SJSA1 (cell line): ENCODE measurements around the gene SOX5. TPM values are rescaled to one million over a fixed set of nuclear protein-coding genes. Genes with fewer than 3 reads are reported as not detected.
A peak's percentile ranks its signal among the peaks of the same experiment; 100 is the strongest.

ENCODE experiments used
- DNase-seq, 2 experiments: peaks; one replicate each; pipeline ENCODE4 v3.0.0-alpha.2; 2015 to 2020; ENCODE audit warnings: low spot score in 2 of 2, low read depth in 1 of 2
- H3K27ac ChIP-seq: fragments of 250-450 bp; sonication (Bioruptor Pico); 2 replicates; pipeline ENCODE4 v1.5.1; 2020; ENCODE audit warnings: mild to moderate bottlenecking, moderate library complexity
- H3K27me3 ChIP-seq: fragments of 250-450 bp; sonication (Bioruptor Pico); replicated peaks from 2 replicates; pipeline ENCODE4 v1.5.1; 2020; ENCODE audit warnings: mild to moderate bottlenecking, moderate library complexity
- H3K36me3 ChIP-seq: fragments of 250-450 bp; sonication (Bioruptor Pico); 2 replicates; pipeline ENCODE4 v1.5.1; 2020; ENCODE audit warnings: mild to moderate bottlenecking
- H3K4me1 ChIP-seq: fragments of 250-450 bp; sonication (Bioruptor Pico); replicated peaks from 2 replicates; pipeline ENCODE4 v1.6.1; 2021; ENCODE audit warnings: mild to moderate bottlenecking
- H3K4me3 ChIP-seq: fragments of 250-450 bp; sonication (Bioruptor Pico); 2 replicates; pipeline ENCODE4 v1.5.1; 2020; ENCODE audit warnings: mild to moderate bottlenecking
- H3K9me3 ChIP-seq: fragments of 250-450 bp; sonication (Bioruptor Pico); replicated peaks from 2 replicates; pipeline ENCODE4 v1.5.1; 2020; ENCODE audit warnings: mild to moderate bottlenecking
- total RNA-seq: library from RNA; depleted of rRNA; stranded (reverse); fragments of >200 nt; shearing (Covaris generic); gene quantifications from 2 replicates; pipeline ENCODE4 v1.2.3, GENCODE V29; 2014

The SOX5 gene
- total RNA-seq, 1 experiment from 2014 or later = 5.0 TPM

DNA sequence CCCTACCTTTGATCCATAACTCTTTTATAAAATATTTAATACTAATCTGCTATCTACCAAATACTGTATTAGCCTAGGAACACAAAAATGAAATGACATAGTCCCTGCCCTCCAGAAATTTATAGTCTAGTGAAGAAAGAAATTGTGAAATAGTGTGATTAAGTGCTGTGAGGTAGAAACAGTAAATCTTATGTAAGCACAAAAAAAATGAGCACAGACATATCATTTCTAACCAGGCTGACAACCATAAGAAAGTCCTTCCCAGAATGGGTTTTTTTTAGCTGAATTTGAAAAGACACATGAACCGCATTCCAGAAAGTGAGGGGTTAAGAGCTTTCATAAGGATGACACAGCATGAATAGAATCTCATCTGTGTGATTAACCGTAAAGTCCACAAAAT is 145.9 kb downstream of the SOX5 start:
- H3K4me1 ChIP-seq = no peaks in the 10 kb centered on the region
- H3K36me3 ChIP-seq = no peaks in the 10 kb centered on the region
- H3K4me3 ChIP-seq = no peak overlapping the region
- no peaks in the 10 kb centered on the region for H3K9me3 ChIP-seq
- H3K27me3 ChIP-seq = no peaks in the 10 kb centered on the region
- no peak for DNase-seq
- no peak overlapping the region for H3K27ac ChIP-seq

DNA sequence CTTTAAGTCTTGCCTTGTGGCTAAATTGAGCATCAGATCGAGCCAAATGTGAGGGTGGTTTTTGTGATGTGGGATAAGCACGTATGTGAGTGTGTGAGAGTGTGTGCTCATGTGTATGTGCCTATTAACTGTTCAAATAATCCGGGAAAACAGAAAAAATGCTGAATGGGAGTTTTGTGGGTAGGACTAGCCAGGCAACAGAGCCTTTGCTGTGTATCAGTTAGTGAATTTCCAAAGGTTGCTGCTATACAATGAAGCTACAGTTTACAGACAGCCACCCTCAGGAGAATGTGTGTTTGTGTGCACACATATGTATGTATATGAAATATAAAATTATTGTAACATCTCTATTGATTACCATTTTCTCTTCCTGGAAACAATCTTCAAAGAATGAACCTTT is 154.0 kb downstream of the SOX5 start:
- Histone ChIP-seq H3K4me1 (no peaks in the 10 kb centered on the region), H3K36me3 (no peaks in the 10 kb centered on the region), H3K27ac (no peak overlapping the region), H3K9me3 (no peaks in the 10 kb centered on the region), H3K4me3 (no peak overlapping the region), H3K27me3 (no peaks in the 10 kb centered on the region)
- DNase-seq = no peak

DNA sequence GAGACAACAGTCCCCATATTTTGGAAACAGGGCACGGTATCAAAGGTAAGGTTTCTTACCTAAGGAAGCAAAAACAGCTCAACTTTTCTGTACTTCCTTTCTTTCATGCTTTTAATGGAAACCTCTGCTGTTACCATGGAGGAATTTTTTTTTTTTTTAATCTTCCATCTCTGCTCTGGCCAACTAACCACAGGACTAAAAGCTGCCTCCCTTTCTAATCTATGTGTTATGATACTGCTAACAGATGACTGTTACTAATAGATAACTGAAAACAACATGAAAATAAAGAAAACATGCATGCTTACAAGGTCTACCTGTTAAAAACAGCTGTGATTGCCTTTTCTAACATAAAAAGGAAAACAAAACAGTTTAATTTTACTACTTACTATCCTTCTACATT is 168.4 kb downstream of the SOX5 start:
- no peaks in the 10 kb centered on the region for H3K36me3 ChIP-seq
- DNase-seq = no peak
- no peaks in the 10 kb centered on the region for H3K27me3 ChIP-seq
- no peak overlapping the region for H3K27ac ChIP-seq
- H3K4me1 ChIP-seq = no peaks in the 10 kb centered on the region
- H3K4me3 ChIP-seq = no peak overlapping the region
- no peaks in the 10 kb centered on the region for H3K9me3 ChIP-seq

DNA sequence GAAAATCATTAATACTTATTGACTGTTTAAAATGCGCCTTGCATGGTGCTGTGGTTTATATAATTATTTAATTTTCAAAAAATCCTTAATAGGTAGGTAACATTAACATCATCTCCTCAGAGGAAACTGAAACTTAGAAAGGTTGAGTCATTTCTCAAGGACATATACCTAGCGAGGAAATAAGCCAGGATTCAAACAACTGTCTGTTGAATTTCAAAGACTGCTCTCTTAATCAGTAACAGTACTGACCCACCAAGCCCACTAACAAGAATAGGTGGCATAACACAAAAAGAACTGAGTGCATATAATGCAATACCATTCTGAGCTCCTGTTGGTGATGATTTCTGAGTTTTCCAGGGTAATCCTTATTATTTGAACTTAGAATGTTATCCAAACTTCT is 174.3 kb downstream of the SOX5 start:
- H3K27me3 ChIP-seq = no peaks in the 10 kb centered on the region
- no peak overlapping the region for H3K4me3 ChIP-seq
- H3K4me1 ChIP-seq = no peaks in the 10 kb centered on the region
- no peak for DNase-seq
- no peak overlapping the region for H3K27ac ChIP-seq
- no peaks in the 10 kb centered on the region for H3K9me3 ChIP-seq
- H3K36me3 ChIP-seq = no peaks in the 10 kb centered on the region

DNA sequence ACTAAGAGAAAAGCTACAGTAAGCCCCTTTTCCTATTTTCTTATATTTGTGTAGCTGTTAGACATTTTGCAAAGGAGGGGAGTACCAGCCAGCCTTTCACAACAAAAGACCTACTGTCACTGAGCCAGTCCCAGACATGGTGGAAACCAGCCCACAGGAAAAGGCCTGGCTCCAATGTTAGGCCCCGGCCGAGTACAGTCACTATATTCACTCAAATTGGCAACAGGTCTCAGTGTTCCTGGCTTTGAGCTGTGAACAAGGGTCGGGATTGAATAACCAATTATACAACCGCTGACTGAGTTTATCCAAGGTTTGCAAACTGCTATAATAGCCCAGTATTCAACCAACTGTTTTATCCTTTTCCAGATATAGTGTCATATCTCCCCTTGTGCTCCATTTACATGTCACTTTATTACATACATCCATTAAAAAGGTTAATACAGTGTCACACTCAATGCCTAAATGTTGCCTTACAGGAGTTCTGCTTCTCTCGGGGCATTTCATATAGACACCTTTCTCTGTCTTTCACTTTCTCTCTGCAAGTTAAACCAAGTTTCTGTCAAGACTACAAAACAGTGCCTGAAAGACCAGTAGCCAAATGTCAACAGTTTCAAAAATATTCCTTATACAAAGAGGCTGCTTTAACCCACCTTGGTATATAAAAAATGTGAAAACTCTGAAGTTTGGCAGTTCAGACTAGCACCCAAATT is 178.1 kb downstream of the SOX5 start:
- H3K9me3 ChIP-seq = no peaks in the 10 kb centered on the region

DNA sequence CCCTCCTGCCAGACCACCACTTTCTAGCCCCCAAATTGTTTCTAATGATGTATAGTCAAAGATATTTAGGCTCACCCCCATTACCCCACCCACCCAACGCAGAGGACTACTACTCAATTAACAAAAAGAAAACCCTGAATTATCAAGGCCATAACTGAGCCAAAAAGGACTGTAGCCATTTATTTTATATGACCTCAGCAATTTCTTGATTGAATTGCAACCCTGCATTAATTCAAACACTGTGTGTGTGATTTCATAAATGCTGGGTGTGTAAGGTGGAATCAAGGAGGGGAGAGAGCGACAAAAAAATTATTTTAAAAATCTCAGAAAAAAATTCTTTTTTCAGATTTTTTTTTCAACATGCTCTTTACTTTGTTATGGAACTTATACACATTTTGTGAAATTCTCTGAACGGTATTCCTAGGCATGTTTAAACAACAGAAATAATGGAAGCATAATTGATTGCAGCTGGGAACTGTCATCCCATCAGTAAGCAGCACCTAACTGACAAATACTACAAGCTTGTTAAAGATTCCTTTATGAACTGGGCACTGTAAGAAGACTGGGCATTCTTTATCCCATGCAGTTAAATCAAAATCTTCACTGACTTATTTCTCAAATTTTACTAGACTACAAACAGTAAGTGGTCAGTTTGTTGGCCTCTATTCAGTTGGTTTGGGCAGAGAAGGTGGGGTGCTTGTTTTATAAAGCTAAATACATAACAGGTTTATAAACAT is 179.1 kb downstream of the SOX5 start:
- Histone ChIP-seq H3K4me1 (peaks cover 9% of the 10 kb centered on the region), H3K27ac (no peak overlapping the region), H3K4me3 (no peak overlapping the region), H3K27me3 (no peaks in the 10 kb centered on the region), H3K36me3 (no peaks in the 10 kb centered on the region), H3K9me3 (no peaks in the 10 kb centered on the region)
- DNase-seq = no peak

More for the DNA sequence above, 178.1 kb downstream of the SOX5 start:
- Histone ChIP-seq H3K4me3 (no peak overlapping the region), H3K4me1 (peaks cover 9% of the 10 kb centered on the region), H3K27ac (no peak overlapping the region), H3K36me3 (no peaks in the 10 kb centered on the region), H3K27me3 (no peaks in the 10 kb centered on the region)
- DNase-seq = no peak

DNA sequence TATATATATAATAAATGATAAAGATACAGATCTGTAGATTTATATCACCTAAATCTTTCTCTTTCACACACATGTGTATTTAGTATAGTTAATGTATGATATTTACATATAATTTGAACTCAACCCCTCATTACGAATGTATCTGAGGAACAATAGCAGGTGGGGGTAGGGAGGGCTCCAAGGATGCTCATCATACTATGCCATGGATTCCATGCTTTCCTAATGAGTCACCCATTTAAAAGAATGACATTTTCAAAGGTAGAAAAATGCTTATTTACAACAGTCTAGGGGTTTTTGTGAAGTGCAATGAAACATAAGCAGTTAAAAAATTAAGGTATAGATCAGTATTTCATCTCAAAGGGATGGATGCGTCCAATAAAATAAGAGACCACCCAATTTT is 181.6 kb downstream of the SOX5 start:
- DNase-seq = peak in 1 of 2 experiments; percentile 14
- no peak overlapping the region for H3K27ac ChIP-seq
- H3K4me3 ChIP-seq = no peak overlapping the region
- H3K27me3 ChIP-seq = no peaks in the 10 kb centered on the region
- no peaks in the 10 kb centered on the region for H3K36me3 ChIP-seq
- no peaks in the 10 kb centered on the region for H3K9me3 ChIP-seq
- H3K4me1 ChIP-seq = peaks cover 9% of the 10 kb centered on the region

DNA sequence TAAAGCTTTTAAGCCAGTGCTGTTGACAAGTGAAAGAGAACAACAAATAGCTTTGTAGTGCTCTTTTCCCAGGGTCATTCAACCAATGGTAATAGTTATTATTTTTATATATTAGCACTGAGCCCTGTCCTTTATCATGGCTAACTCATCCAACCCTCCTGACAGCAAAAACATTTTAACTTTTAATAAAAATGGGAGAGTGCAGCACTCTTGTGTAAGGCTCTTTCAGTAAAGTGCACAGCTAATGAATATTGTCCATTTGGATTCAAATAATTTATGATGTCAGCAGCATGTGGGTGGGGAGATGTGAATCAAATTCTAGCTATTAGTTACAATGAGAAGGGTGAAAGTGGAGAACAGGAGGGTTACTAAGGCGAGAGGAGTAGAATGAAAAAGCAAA is 185.7 kb downstream of the SOX5 start:
- no peak overlapping the region for H3K4me3 ChIP-seq
- no peak for DNase-seq
- H3K9me3 ChIP-seq = no peaks in the 10 kb centered on the region
- peaks cover 9% of the 10 kb centered on the region for H3K4me1 ChIP-seq
- H3K27ac ChIP-seq = no peak overlapping the region
- no peaks in the 10 kb centered on the region for H3K36me3 ChIP-seq
- H3K27me3 ChIP-seq = no peaks in the 10 kb centered on the region

DNA sequence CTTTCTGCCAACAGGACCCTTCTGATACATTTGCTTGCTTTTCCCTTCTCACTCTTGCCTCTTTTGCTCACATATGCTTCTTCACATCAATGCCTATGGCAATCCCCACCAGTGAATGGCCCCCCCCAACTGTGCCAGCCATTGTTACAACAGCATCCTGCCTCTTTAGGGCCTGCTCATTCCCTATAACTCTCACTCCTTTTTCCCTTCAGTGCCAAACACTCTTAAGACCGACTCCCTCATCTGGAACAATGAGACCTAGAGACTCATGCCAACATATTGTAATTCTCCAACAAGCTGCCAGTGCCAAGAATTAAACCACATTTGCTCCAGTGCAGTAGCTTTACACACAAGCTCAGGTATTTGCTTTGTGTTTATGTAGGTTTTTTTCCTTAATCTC is 189.0 kb downstream of the SOX5 start:
- Histone ChIP-seq H3K27me3 (no peaks in the 10 kb centered on the region), H3K9me3 (no peaks in the 10 kb centered on the region), H3K27ac (no peak overlapping the region), H3K4me1 (peaks cover 10% of the 10 kb centered on the region), H3K4me3 (no peak overlapping the region), H3K36me3 (no peaks in the 10 kb centered on the region)
- DNase-seq = no peak

DNA sequence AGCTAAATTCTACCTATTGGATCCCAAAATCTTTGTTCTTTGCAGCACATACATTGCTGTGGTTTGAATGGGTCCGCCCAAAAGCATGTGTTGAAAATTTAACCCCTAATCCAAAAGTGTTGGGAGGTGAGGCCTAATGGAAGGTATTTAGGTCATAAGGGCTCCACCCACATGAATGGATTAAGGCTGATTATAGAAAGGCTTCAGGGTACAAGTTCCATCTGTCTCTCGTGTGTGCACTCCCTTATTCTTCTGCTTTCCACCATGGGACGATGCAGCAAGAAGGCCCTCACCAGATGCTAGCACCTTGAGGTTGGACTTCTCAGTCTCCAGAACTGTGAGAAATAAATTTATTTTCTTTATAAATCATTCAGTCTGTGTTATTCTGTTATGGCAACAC is 190.9 kb downstream of the SOX5 start:
- Histone ChIP-seq H3K36me3 (no peaks in the 10 kb centered on the region), H3K9me3 (no peaks in the 10 kb centered on the region), H3K4me3 (no peak overlapping the region), H3K4me1 (peaks cover 10% of the 10 kb centered on the region), H3K27ac (no peak overlapping the region), H3K27me3 (no peaks in the 10 kb centered on the region)
- no peak for DNase-seq

DNA sequence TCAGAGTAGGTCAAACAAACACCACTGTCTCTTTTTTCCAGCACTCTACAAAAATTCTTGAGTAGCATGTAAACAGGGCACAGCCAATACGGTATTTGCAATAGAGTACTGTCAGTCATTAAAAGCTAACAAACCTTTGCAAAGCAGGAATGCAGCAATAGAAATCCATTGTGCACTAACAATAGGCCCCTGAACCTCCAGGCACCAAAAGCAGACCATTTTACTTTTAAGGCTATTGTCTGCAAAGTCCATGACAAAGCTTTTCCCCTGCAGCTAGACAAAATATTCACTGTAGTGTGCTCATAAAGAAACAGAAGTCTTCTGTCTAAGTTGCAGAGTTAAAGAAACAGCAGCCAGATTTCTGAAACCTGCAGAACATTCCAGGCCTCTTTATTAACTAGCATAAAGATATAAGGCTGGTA is 191.9 kb downstream of the SOX5 start:
- DNase-seq = peak in 1 of 2 experiments; percentile 48
- no peaks in the 10 kb centered on the region for H3K9me3 ChIP-seq
- no peaks in the 10 kb centered on the region for H3K36me3 ChIP-seq
- no peaks in the 10 kb centered on the region for H3K27me3 ChIP-seq
- no peak overlapping the region for H3K4me3 ChIP-seq
- H3K4me1 ChIP-seq = peaks cover 10% of the 10 kb centered on the region
- no peak overlapping the region for H3K27ac ChIP-seq

DNA sequence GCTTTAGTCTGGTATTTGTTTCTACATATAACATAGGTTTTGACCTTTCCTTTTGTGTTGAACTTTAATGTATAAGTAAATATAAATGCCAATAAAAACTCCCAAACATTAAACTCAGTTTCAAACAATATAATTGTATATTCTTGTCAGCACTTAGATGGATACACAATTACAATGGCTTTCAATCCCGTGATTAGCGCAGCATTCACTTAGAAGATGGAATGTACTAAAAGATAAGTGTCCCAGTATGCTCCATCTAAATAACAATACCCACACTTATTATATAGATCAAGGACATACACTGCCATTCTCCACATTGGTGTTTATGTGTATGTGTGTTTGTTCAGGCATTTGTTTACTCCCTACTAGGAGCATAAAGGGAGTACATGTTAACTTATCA is 193.1 kb downstream of the SOX5 start:
- no peaks in the 10 kb centered on the region for H3K27me3 ChIP-seq
- H3K4me3 ChIP-seq = no peak overlapping the region
- DNase-seq = no peak
- peaks cover 10% of the 10 kb centered on the region for H3K4me1 ChIP-seq
- no peaks in the 10 kb centered on the region for H3K36me3 ChIP-seq
- H3K27ac ChIP-seq = no peak overlapping the region
- H3K9me3 ChIP-seq = no peaks in the 10 kb centered on the region

DNA sequence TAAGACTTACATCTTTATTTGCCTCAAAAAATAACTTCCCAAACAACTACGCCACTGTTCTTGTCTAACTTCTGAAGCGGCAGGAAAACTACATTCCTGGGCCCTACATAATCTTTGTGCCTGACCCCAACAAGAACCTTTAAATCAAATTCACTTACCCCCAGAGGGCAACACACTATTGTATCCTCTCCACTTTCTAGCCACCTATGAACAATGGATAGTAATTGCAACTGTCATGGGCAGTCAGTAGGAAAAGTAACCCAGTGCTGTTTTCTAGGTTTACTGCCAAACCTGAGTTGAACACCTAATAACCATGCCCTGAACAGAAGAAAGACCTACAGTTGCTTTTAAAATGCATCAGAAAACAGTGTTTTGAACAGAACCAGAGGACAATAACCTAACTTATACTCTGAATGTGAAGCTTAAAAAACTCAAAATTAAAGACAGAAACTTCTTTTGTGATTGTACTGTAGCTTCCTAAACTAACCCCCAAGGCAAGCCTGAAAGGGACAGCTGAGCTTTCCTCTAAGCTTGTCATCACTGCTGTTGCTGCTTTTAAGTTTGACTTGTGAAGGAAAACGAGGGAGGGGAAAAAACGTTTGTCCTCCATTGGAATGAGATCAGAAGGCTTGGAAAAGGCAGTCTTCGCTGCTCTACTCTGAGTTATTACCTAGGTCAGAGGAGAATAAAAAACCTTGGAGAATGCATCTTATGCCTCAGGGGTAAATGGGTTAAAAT is 195.7 kb downstream of the SOX5 start:
- no peak for DNase-seq
- Histone ChIP-seq H3K9me3 (no peaks in the 10 kb centered on the region), H3K36me3 (no peaks in the 10 kb centered on the region), H3K4me3 (no peak overlapping the region), H3K27ac (no peak overlapping the region), H3K27me3 (no peaks in the 10 kb centered on the region), H3K4me1 (peaks cover 13% of the 10 kb centered on the region)

DNA sequence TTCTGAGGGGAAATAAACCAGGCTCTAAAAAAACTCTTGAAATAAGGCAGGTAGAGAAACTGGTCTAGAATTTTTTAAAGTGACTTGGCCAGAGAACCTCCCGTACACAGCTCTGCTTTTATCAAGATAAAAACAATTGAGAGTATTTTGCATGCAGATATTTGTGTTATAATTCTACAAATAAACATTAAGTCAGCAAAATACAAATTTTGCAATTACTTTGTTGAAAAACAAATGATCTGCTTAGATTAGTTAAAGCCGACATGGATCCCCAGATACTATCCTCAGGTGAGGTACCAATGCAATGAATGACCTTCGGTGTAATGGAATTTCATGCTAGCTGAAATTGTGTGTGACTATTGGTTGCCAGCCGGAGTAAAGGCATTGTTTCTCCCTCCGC is 197.2 kb downstream of the SOX5 start:
- no peak for DNase-seq
- Histone ChIP-seq H3K36me3 (no peaks in the 10 kb centered on the region), H3K27me3 (no peaks in the 10 kb centered on the region), H3K27ac (no peak overlapping the region), H3K9me3 (no peaks in the 10 kb centered on the region), H3K4me3 (no peak overlapping the region), H3K4me1 (peaks cover 4% of the 10 kb centered on the region)
